Gastrocnemius medialis (tissue), 4 donors: ENCODE results near the gene CDH7. TPM values are rescaled to one million over a fixed set of nuclear protein-coding genes. Genes with fewer than 3 reads are reported as not detected.

ENCODE experiments used
- ATAC-seq, 2 donors: fragments of 150-250 bp; one replicate each; pipeline ENCODE4 v1.9.1; 2016
- DNase-seq, 2 donors: peaks; one replicate each; pipeline ENCODE4 v3.0.0-alpha.2; 2019
- H3K27ac ChIP-seq, 4 donors: fragments of 200-600 bp; sonication (generic); 1 replicate in 1 of 4; 2 replicates in 3 of 4; pipeline ENCODE4 v1.5.1; 2016 to 2018; ENCODE audit warnings: mild to moderate bottlenecking in 2 of 4, moderate library complexity in 1 of 4
- H3K27me3 ChIP-seq, 3 donors: fragments of 200-600 bp; sonication (generic) in 2 of 3; 1 replicate in 1 of 3; 2 replicates in 2 of 3; pipeline versions ENCODE4 v1.5.1 to v1.6.0; 2016 to 2019; ENCODE audit warnings: mild to moderate bottlenecking in 1 of 3, moderate library complexity in 1 of 3
- H3K36me3 ChIP-seq, 2 donors: fragments of 200-600 bp; sonication (generic) in 1 of 2; one replicate each; pipeline ENCODE4 v1.5.1; 2017 to 2018
- H3K4me1 ChIP-seq, 2 donors: fragments of 200-600 bp; sonication (generic) in 1 of 2; one replicate each; pipeline ENCODE4 v1.5.1; 2016 to 2017; ENCODE audit warnings: mild to moderate bottlenecking in 2 of 2
- H3K4me3 ChIP-seq, 4 donors: fragments of 200-600 bp; sonication (generic) in 3 of 4; 1 replicate in 1 of 4; 2 replicates in 3 of 4; pipeline ENCODE4 v1.5.1; 2016 to 2019; ENCODE audit warnings: mild to moderate bottlenecking in 2 of 4
- H3K9me3 ChIP-seq, 3 donors: fragments of 200-600 bp; sonication (generic) in 2 of 3; 1 replicate in 1 of 3; 2 replicates in 2 of 3; pipeline ENCODE4 v1.5.1; 2016 to 2019
- CTCF ChIP-seq, 5 experiments: fragments of 450-650 bp in 3 of 5; fragments of 200-600 bp in 2 of 5; sonication (generic) in 2 of 5; IDR thresholded peaks in 4 of 5; conservative IDR thresholded peaks in 1 of 5; 1 replicate in 4 of 5; 2 replicates in 1 of 5; pipeline ENCODE4 v1.5.1; 2016 to 2019; ENCODE audit warnings: antibody characterized with exemption in 5 of 5, mild to moderate bottlenecking in 3 of 5, moderate library complexity in 3 of 5
- POLR2A ChIP-seq, 2 donors: fragments of 450-650 bp; IDR thresholded peaks; one replicate each; pipeline ENCODE4 v1.6.1; 2017; ENCODE audit warnings: antibody characterized with exemption in 2 of 2, mild to moderate bottlenecking in 2 of 2, moderate library complexity in 2 of 2
- in situ Hi-C, 4 donors: fragments of 200-750 bp; cut with MboI; loops; one replicate each; pipeline versions ENCODE4 v1.15.0 to v1.8.0; 2017; ENCODE audit warnings: low sequenced_read_pairs in 4 of 4
- intact Hi-C: fragments of 100-400 bp; cut with DNase I; formaldehyde crosslinking; loops from one replicate; pipeline ENCODE4 v1.15.1; 2023; ENCODE audit warnings: low total_unique reads
- total RNA-seq, 4 donors: library from RNA; depleted of rRNA; stranded (reverse); fragments of >200 nt; gene quantifications; one replicate each; pipeline versions ENCODE4 v1.1.0 to v1.2.3, GENCODE V29; 2016

CDH7 gene
- total RNA-seq, 4 donors from 2014 or later: not detected

GRCh38 chr18:65938592-65939372 lies 188.0 kb downstream of the CDH7 start:
- DNase-seq: no peak
- Histone ChIP-seq H3K9me3 (no peaks in the 10 kb centered on the region), H3K27ac (no peak overlapping the region), H3K4me3 (no peak overlapping the region), H3K27me3 (no peaks in the 10 kb centered on the region), H3K4me1 (no peaks in the 10 kb centered on the region), H3K36me3 (no peaks in the 10 kb centered on the region)
- in situ Hi-C loops: no loop called here
- no peak for TF ChIP-seq POLR2A (IDR thresholded peaks at IDR 0.05)
- no peak for TF ChIP-seq CTCF (IDR thresholded peaks at IDR 0.05 in 4 of 5, conservative IDR thresholded peaks at IDR 0.05 in 1 of 5)
- no peak for ATAC-seq
- intact Hi-C loops: no loop called here
